AG04450 (cell line): Measurements from ENCODE around the gene LRRC4. TPM values are rescaled to one million over a fixed set of nuclear protein-coding genes. Genes with fewer than 3 reads are reported as not detected.

Experiments
- CTCF ChIA-PET: fragments of 300-600, 350-600 bp; formaldehyde crosslinking; extraction: SDS; loops from one replicate; lab custom pipeline; 2022; ENCODE audit warnings: antibody characterized with exemption, inconsistent platforms; lab: Charles Lee
- POLR2A ChIA-PET: fragments of 350-600 bp; formaldehyde crosslinking; extraction: SDS; loops from one replicate; lab custom pipeline; 2021; ENCODE audit warnings: antibody characterized with exemption, inconsistent platforms; lab: Yijun Ruan, JAX
- DNase-seq: peaks from one replicate; pipeline ENCODE4 v3.0.0-alpha.2; 2011; ENCODE audit warnings: low read depth, low spot score
- H3K27ac ChIP-seq: one replicate; pipeline ENCODE4 v1.5.1; 2012; ENCODE audit warnings: low read depth, low read length, control low read depth
- H3K27me3 ChIP-seq: one replicate; pipeline ENCODE4 v1.6.0; 2012; ENCODE audit warnings: low read length; ENCODE audit not compliant: control insufficient read depth, insufficient read depth
- H3K4me3 ChIP-seq: 2 replicates; pipeline ENCODE4 v1.5.1; 2011; ENCODE audit warnings: mild to moderate bottlenecking, low read depth, low read length, control low read depth
- H3K9me3 ChIP-seq: 2 replicates; pipeline ENCODE4 v1.5.1; 2012; ENCODE audit warnings: low read length; ENCODE audit not compliant: control insufficient read depth, insufficient read depth
- polyA plus RNA-seq: library from polyadenylated mRNA; depleted of rRNA; stranded (reverse); fragments of >200 nt; gene quantifications from 2 replicates; pipeline ENCODE4 v1.2.3, GENCODE V29; 2011
- TF ChIP-seq, protein P1 (sequence below): IDR thresholded peaks from 2 replicates; pipeline ENCODE4 v1.5.1; 2011; ENCODE audit warnings: low read depth, low read length, control low read depth, inconsistent platforms

The LRRC4 gene
- polyA plus RNA-seq, 1 experiment, result 0.35 TPM

DNA sequence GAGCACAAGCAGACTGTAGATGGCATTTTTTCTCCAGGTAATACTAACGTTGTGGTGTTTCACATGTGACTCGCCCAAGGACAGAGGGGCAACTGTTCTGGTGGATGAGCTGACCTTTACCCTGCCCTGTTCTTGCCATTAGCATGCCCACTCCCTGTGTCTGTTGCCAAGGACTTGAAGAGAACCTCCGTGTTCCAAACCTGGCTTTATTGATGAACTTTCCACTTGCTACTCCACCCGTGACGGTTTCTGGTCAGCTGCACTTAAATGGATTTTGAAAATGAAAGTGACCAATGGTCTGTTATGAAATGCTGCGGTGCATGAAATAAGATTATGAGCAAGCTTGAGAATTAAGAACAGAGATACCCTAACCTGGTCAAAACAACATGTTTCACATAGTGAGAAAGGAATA is 30.4 kb downstream of the LRRC4 start:
- POLR2A ChIA-PET, result no interaction called here
- TF ChIP-seq, protein P1, sequence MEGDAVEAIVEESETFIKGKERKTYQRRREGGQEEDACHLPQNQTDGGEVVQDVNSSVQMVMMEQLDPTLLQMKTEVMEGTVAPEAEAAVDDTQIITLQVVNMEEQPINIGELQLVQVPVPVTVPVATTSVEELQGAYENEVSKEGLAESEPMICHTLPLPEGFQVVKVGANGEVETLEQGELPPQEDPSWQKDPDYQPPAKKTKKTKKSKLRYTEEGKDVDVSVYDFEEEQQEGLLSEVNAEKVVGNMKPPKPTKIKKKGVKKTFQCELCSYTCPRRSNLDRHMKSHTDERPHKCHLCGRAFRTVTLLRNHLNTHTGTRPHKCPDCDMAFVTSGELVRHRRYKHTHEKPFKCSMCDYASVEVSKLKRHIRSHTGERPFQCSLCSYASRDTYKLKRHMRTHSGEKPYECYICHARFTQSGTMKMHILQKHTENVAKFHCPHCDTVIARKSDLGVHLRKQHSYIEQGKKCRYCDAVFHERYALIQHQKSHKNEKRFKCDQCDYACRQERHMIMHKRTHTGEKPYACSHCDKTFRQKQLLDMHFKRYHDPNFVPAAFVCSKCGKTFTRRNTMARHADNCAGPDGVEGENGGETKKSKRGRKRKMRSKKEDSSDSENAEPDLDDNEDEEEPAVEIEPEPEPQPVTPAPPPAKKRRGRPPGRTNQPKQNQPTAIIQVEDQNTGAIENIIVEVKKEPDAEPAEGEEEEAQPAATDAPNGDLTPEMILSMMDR, result no peak
- DNase-seq, result no peak
- Histone ChIP-seq H3K27me3 (no peaks in the 10 kb centered on the region), H3K9me3 (no peaks in the 10 kb centered on the region), H3K27ac (no peak overlapping the region), H3K4me3 (no peak overlapping the region)
- CTCF ChIA-PET, result interaction anchor here (0.7 to 1.8 kb wide), 3 partner anchors 11 to 76 kb away, joined by 3 to 8 read pairs (median 3); no protein-coding TSS in a partner anchor

DNA sequence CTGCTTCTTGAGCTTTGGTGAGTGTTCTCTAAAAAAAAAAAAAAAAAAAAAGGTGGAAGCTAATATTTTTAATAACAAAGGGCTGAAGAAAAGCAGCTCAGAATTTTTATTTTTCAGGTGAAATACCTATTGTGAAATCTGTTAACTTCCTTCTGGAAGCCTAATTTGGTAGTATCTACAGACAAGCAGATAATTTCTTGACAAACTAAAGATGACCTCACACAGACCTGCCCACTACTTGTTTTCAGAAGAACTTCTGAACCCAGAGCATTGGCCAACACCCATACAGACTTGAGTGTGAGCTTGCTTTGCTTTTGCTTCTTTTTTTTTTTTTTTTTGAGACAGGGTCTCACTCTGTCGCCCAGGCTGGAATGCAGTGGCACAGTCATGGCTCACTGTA is 31.2 kb downstream of the LRRC4 start:
- DNase-seq, result no peak
- no peak overlapping the region for H3K4me3 ChIP-seq
- ChIA-PET CTCF (interaction anchor here (0.7 to 1.8 kb wide), 3 partner anchors 12 to 209 kb away, joined by 3 to 8 read pairs (median 3); no protein-coding TSS in a partner anchor), POLR2A (interaction anchor here (0.6 kb wide), 1 partner anchor 17 kb away, joined by 3 read pairs; no protein-coding TSS in a partner anchor)
- TF ChIP-seq, protein P1, result no peak
- H3K27ac ChIP-seq, result no peak overlapping the region
- no peaks in the 10 kb centered on the region for H3K9me3 ChIP-seq
- H3K27me3 ChIP-seq, result no peaks in the 10 kb centered on the region

DNA sequence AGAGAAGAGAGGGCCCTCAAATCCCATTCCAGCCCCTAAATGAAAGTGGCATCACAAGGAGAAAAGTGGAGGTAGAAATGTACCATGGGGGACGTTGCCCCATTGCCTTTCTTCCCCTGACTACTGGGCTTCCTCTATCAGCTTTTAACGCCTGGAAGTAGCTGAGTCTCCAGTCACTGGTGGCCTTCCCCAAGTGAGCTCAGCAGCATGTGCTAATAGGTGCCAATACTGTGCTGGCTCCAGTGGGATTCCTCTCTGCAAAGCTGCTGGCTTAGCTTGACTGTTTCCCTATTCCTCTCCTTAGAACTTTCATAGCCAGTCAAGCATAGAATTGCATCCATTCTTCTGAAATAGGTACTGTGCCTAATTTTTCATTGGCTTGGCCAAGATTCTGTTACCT is 32.6 kb downstream of the LRRC4 start:
- DNase-seq, result no peak
- Histone ChIP-seq H3K27me3 (no peaks in the 10 kb centered on the region), H3K27ac (no peak overlapping the region), H3K4me3 (no peak overlapping the region), H3K9me3 (no peaks in the 10 kb centered on the region)
- POLR2A ChIA-PET, result no interaction called here
- CTCF ChIA-PET, result interaction anchor here (0.8 kb wide), 1 partner anchor 211 kb away, joined by 11 read pairs; no protein-coding TSS in a partner anchor
- TF ChIP-seq, protein P1, result no peak

DNA sequence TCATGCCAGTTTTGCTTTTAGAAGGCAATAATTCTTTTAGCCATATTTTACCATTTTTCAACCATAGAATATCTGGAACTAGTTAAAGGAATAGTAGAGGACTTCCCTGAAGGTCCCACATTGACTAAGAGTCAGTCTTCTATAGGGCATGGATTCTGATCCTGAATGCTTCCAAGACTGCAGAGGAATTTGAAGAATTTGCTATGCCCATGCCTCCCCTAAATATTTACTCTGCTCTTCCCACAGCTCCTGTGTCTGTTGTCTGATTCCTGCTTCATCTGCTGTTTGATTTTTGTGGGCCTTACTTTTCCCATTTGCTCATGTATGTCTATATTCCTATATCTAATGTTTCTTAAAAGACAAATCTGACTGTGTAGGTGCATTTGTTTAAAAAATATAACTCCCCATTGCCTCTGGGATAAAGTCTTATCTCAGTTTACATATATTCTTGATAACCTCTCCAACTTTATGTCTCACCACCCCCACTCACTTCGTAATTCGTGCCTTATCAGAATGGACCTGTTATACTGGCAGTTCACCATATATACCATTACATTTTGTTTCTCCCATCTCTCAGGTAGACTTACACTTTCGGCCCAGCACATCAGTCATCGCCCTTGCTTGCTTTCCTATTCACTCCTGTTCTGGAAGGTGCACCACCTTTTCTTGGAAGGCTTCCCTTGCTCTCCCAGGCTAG is 33.9 kb downstream of the LRRC4 start:
- H3K27ac ChIP-seq, result no peak overlapping the region
- DNase-seq, result peak; percentile 11
- no peaks in the 10 kb centered on the region for H3K27me3 ChIP-seq
- no peaks in the 10 kb centered on the region for H3K9me3 ChIP-seq
- POLR2A ChIA-PET, result no interaction called here
- H3K4me3 ChIP-seq, result no peak overlapping the region
- TF ChIP-seq, protein P1, result no peak
- CTCF ChIA-PET, result no interaction called here
